CD4-positive, alpha-beta T cell (primary cell): ENCODE results near the gene MED25. TPM values are rescaled to one million over a fixed set of nuclear protein-coding genes. Genes with fewer than 3 reads are reported as not detected.

Source experiments
- ATAC-seq: fragments of 200-7000 bp; cut with Tn5 transposase; one replicate; pipeline ENCODE4 v1.10.0; 2022; ENCODE audit warnings: mild to moderate bottlenecking; ENCODE audit not compliant: poor library complexity
- CTCF ChIA-PET: fragments of 350-600 bp; sonication (Branson Sonifier 250); formaldehyde crosslinking; loops from one replicate; lab custom pipeline; 2021; ENCODE audit warnings: antibody characterized with exemption, inconsistent platforms; lab: Charles Lee
- POLR2A ChIA-PET: fragments of 350-600 bp; sonication (Branson Sonifier 250); formaldehyde crosslinking; loops from one replicate; lab custom pipeline; 2021; ENCODE audit warnings: antibody characterized with exemption, inconsistent platforms; lab: Charles Lee
- DNase-seq, 14 experiments: peaks; one replicate each; pipeline ENCODE4 v3.0.0-alpha.2; 2013 to 2020; ENCODE audit warnings: mixed read lengths in 2 of 14
- H3K27ac ChIP-seq, 2 donors: one replicate each; pipeline versions ENCODE4 v1.5.1 to v1.7.0; 2013; ENCODE audit warnings: low read length in 2 of 2, low read depth in 1 of 2, mild to moderate bottlenecking in 1 of 2
- H3K27me3 ChIP-seq, 2 experiments: 1 replicate in 1 of 2; 2 replicates in 1 of 2; pipeline versions ENCODE4 v1.6.1 to v1.7.0; 2013; ENCODE audit warnings: low read length in 2 of 2, control low read depth in 1 of 2, mild to moderate bottlenecking in 1 of 2, moderate library complexity in 1 of 2; ENCODE audit not compliant: insufficient read depth in 2 of 2, control insufficient read depth in 1 of 2
- H3K36me3 ChIP-seq: one replicate; pipeline ENCODE4 v1.6.1; 2013; ENCODE audit warnings: low read length, control low read depth; ENCODE audit not compliant: insufficient read depth
- H3K4me1 ChIP-seq: one replicate; pipeline ENCODE4 v1.6.1; 2013; ENCODE audit warnings: low read length, control low read depth; ENCODE audit not compliant: insufficient read depth
- H3K4me3 ChIP-seq: one replicate; pipeline ENCODE4 v1.5.1; 2013; ENCODE audit warnings: mild to moderate bottlenecking, low read length, moderate library complexity
- H3K9me3 ChIP-seq, 2 experiments: 1 replicate in 1 of 2; 2 replicates in 1 of 2; pipeline versions ENCODE4 v1.6.1 to v1.7.0; 2013; ENCODE audit warnings: low read length in 2 of 2, mild to moderate bottlenecking in 2 of 2, control low read depth in 1 of 2, moderate library complexity in 1 of 2; ENCODE audit not compliant: control insufficient read depth in 1 of 2, insufficient read depth in 1 of 2
- H3K27ac Mint-ChIP-seq: one replicate; pipeline ENCODE4 v1.8.0; 2020; ENCODE audit warnings: mixed read lengths
- H3K27me3 Mint-ChIP-seq: one replicate; pipeline ENCODE4 v1.8.0; 2021; ENCODE audit warnings: mixed read lengths
- H3K36me3 Mint-ChIP-seq: one replicate; pipeline ENCODE4 v1.8.0; 2021; ENCODE audit warnings: low read depth, mixed read lengths
- H3K4me1 Mint-ChIP-seq: one replicate; pipeline ENCODE4 v1.8.0; 2021; ENCODE audit warnings: low read depth, mixed read lengths
- H3K4me3 Mint-ChIP-seq: one replicate; pipeline ENCODE4 v1.8.0; 2020; ENCODE audit warnings: mild to moderate bottlenecking, mixed read lengths
- H3K9me3 Mint-ChIP-seq: one replicate; pipeline ENCODE4 v1.8.0; 2020; ENCODE audit warnings: mixed read lengths
- intact Hi-C, 2 experiments: fragments of 100-400 bp; cut with DNase I in 1 of 2; cut with micrococcal nuclease in 1 of 2; formaldehyde crosslinking; loops; one replicate each; pipeline versions ENCODE4 v1.15.1 to v1.9.0; 2023 to 2025; cut with DNase I, micrococcal nuclease
- total RNA-seq, 174 experiments: library from RNA in 2 of 174; stranded (reverse) in 2 of 174; gene quantifications; one replicate each; pipeline ENCODE4 v1.2.3 and lab custom pipeline; 2021 to 2026
- TF ChIP-seq, protein P1 (sequence below): fragments of 200-600 bp; IDR thresholded peaks from one replicate; pipeline ENCODE4 v1.8.0; 2022; ENCODE audit warnings: antibody characterized with exemption, mild to moderate bottlenecking

MED25 gene
- total RNA-seq, 2 experiments from 2014 or later: 67.2 to 67.8 TPM

DNA sequence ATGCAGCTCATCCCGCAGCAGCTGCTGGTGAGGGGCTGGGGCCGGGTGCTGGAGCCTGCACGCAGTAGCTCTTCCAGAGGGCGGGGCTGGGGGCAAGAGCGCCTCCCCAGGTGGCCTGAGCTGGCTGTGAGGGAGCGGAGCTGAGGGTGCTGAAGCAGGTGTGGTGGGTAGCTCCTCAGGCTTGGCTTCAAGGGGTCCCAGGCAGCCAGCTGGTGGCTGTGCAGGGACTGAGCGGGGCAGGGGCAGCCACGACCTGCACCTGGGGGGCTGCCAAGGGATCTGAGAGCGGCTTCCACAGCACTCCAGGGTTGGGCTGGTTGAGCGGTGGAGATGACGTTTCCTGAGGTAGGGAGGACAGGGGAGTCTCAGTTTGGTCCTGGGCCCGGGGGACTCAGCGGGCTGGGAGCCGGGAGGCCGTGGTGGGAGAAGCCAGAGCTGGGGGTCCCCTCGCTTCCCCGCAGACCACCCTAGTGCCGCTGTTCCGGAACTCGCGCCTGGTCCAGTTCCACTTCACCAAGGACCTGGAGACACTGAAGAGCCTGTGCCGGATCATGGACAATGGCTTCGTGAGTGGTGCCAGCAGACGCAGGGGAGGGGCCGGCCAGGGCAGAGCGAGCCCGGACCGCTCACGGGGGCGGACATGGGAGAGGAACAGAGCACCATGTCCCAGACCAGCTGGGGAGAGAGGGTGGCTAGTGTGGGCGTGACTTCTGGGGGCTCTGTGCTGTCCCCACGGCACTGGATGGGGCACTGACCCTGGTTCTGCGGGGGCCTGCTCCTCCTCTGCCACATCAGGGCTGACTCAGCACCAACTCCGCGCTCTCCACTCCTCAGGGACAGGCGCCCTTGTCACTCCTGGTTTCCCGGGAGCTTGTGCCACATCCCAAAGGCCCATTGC is 40.2 kb downstream of the MED25 start:
- Mint-ChIP-seq H3K4me1 (peaks cover 3% of the 10 kb centered on the region), H3K27ac (no peak overlapping the region), H3K4me3 (no peak overlapping the region), H3K9me3 (no peaks in the 10 kb centered on the region), H3K27me3 (no peaks in the 10 kb centered on the region), H3K36me3 (peaks cover 30% of the 10 kb centered on the region)
- intact Hi-C loops: no loop called here
- DNase-seq (peak in 1 of 14 experiments; percentile 18), ATAC-seq (no peak)
- Histone ChIP-seq H3K27ac (no peak overlapping the region), H3K36me3 (peaks cover 63% of the 10 kb centered on the region), H3K9me3 (peaks cover 0 to 3% of the 10 kb centered on the region in 2 experiments), H3K4me1 (peaks cover 13% of the 10 kb centered on the region), H3K27me3 (no peaks in the 10 kb centered on the region), H3K4me3 (no peak overlapping the region)
- CTCF ChIA-PET: no interaction called here
- POLR2A ChIA-PET: interaction anchor here (1.0 to 1.4 kb wide), 2 partner anchors 8 to 10 kb away, joined by 3 to 5 read pairs; no protein-coding TSS in a partner anchor
- TF ChIP-seq, protein P1, sequence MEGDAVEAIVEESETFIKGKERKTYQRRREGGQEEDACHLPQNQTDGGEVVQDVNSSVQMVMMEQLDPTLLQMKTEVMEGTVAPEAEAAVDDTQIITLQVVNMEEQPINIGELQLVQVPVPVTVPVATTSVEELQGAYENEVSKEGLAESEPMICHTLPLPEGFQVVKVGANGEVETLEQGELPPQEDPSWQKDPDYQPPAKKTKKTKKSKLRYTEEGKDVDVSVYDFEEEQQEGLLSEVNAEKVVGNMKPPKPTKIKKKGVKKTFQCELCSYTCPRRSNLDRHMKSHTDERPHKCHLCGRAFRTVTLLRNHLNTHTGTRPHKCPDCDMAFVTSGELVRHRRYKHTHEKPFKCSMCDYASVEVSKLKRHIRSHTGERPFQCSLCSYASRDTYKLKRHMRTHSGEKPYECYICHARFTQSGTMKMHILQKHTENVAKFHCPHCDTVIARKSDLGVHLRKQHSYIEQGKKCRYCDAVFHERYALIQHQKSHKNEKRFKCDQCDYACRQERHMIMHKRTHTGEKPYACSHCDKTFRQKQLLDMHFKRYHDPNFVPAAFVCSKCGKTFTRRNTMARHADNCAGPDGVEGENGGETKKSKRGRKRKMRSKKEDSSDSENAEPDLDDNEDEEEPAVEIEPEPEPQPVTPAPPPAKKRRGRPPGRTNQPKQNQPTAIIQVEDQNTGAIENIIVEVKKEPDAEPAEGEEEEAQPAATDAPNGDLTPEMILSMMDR: no peak

DNA sequence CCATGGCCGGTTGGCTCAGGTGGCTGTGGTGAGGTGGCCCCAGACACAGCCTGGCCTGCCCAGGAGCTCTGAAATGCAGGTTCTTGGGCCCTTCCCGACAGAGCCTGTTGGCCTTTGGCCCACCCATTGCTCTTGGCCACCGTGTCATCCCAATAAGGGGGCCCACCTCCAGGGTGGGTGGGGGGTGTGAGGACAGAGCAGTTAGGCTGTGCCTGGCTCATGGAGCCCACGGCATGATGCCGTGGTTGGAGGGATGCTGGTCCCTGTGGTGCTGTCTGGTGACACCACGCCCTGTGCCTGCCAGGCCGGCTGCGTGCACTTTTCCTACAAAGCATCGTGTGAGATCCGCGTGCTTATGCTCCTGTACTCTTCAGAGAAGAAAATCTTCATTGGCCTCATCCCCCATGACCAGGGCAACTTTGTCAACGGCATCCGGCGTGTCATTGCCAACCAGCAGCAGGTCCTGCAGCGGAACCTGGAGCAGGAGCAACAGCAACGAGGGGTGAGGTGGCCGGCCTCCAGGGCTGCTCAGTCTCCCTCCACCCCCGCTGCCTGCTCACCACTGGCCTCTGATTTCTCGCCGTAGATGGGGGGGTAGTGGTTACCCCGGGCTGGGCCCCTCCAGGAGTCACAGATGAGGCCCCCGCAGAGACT is 41.7 kb downstream of the MED25 start:
- Histone ChIP-seq H3K27ac (no peak overlapping the region), H3K9me3 (peaks cover 0 to 3% of the 10 kb centered on the region in 2 experiments), H3K27me3 (no peaks in the 10 kb centered on the region), H3K36me3 (peaks cover 77% of the 10 kb centered on the region), H3K4me1 (peaks cover 4% of the 10 kb centered on the region), H3K4me3 (no peak overlapping the region)
- ATAC-seq (no peak), DNase-seq (no peak)
- ChIA-PET CTCF (no interaction called here), POLR2A (no interaction called here)
- H3K9me3 Mint-ChIP-seq: no peaks in the 10 kb centered on the region
- no peak overlapping the region for H3K27ac Mint-ChIP-seq
- intact Hi-C loops: no loop called here
- H3K36me3 Mint-ChIP-seq: peaks cover 45% of the 10 kb centered on the region
- no peak overlapping the region for H3K4me3 Mint-ChIP-seq
- no peaks in the 10 kb centered on the region for H3K27me3 Mint-ChIP-seq
- TF ChIP-seq, protein P1: no peak
- H3K4me1 Mint-ChIP-seq: peaks cover 4% of the 10 kb centered on the region

DNA sequence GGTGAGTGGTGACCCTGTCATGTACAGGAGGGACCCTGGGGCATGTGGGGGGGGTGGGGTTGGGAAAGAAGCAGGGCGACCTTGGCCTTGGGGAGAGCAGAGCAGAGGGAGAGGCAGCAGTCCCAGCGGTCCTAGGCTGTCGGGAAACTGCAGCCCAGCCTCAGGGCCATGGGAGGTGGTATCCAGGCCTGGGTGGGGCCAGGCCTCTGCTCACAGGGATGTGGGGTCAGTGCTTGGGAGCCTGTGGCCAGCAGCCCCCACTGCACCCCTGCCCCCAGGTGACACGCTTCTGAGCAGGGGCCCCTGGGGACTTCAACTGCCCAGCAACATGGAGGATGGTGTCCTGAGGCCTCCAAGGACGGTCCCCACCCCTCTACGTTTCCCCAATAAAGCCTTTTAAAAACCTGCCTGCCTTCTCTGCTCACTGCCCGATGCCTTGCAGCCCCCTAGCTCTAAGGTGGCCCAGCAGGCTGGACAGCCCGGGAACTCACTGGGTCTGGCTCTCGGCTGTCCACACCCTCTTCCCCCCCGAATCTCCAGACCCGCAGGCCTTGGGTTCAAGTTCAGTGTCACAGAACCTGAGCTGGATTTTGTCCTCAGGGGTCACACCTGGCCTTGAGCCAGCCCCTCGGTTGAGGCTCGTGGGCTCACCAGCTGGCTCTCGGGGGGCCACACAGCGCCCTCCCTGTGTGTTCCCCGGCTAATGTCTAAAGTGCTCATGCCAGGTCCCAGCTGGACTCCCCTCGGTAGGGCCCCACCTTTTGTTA is 42.4 kb downstream of the MED25 start:
- ATAC-seq: no peak
- intact Hi-C loops: no loop called here
- TF ChIP-seq, protein P1: no peak
- Histone ChIP-seq H3K4me3 (no peak overlapping the region), H3K4me1 (peaks cover 11% of the 10 kb centered on the region), H3K27ac (no peak overlapping the region), H3K36me3 (peaks cover 77% of the 10 kb centered on the region), H3K9me3 (no peaks in the 10 kb centered on the region), H3K27me3 (no peaks in the 10 kb centered on the region)
- DNase-seq: no peak
- Mint-ChIP-seq H3K27me3 (no peaks in the 10 kb centered on the region), H3K36me3 (peaks cover 48% of the 10 kb centered on the region), H3K9me3 (no peaks in the 10 kb centered on the region), H3K4me1 (peaks cover 4% of the 10 kb centered on the region), H3K4me3 (no peak overlapping the region), H3K27ac (no peak overlapping the region)
- POLR2A ChIA-PET: interaction anchor here (0.6 to 1.2 kb wide), 3 partner anchors 9 to 72 kb away, joined by 3 to 4 read pairs (median 3); partner anchors contain the start of gene PTOV1
- CTCF ChIA-PET: no interaction called here
